Germinal center (tissue), 1 donor: ENCODE data around the gene PRDX5.

Experiments
- DNase-seq: peaks from one replicate; pipeline ENCODE4 v3.0.0; 2012; ENCODE audit warnings: mixed read lengths, low spot score

PRDX5 gene

GRCh38 chr11:64290352-64291261 is 27.3 kb upstream of the PRDX5 start:
- DNase-seq: no peak

GRCh38 chr11:64291262-64291751 is 26.6 kb upstream of the PRDX5 start, which contains the start of gene KCNK4:
TSS of gene KCNK4 (plus strand) at chr11:64291302. CDS start at chr11:64293019, 1,717 bp downstream.
- DNase-seq: no peak

- no peak for DNase-seq
Measured at GRCh38 chr11:64291752-64292459, 26.0 kb upstream of the PRDX5 start.

GRCh38 chr11:64292460-64293254 is 25.3 kb upstream of the PRDX5 start:
- no peak for DNase-seq

- no peak for DNase-seq
Measured at GRCh38 chr11:64294774-64295173, 23.1 kb upstream of the PRDX5 start.

GRCh38 chr11:64295760-64296159 is 22.2 kb upstream of the PRDX5 start:
- no peak for DNase-seq

- no peak for DNase-seq
Measured at GRCh38 chr11:64296236-64296635, 21.7 kb upstream of the PRDX5 start.

- no peak for DNase-seq
Measured at GRCh38 chr11:64296830-64297698, 20.9 kb upstream of the PRDX5 start.

- DNase-seq: no peak
Measured at GRCh38 chr11:64297699-64298358, 20.1 kb upstream of the PRDX5 start.

GRCh38 chr11:64298966-64299846 is 18.7 kb upstream of the PRDX5 start:
- no peak for DNase-seq

GRCh38 chr11:64299847-64300648 is 17.9 kb upstream of the PRDX5 start, which contains the start of gene CATSPERZ:
TSS of gene CATSPERZ (plus strand) at chr11:64300358. CDS start at chr11:64300411, 53 bp downstream.
- no peak for DNase-seq

- no peak for DNase-seq
Measured at GRCh38 chr11:64303109-64304031, 14.6 kb upstream of the PRDX5 start.

- no peak for DNase-seq
Measured at GRCh38 chr11:64304032-64304315, 13.9 kb upstream of the PRDX5 start.

GRCh38 chr11:64304316-64305072 is 13.4 kb upstream of the PRDX5 start:
- DNase-seq: peak; percentile 86

GRCh38 chr11:64305075-64305690 is 12.7 kb upstream of the PRDX5 start, which contains the start of gene ESRRA:
TSS of gene ESRRA (plus strand) at chr11:64305524. CDS start at chr11:64307180, 1,656 bp downstream.
- peak; percentile 99 for DNase-seq
